NCI-H1436 treated with DMSO at 0.1 percent for 48 hours (cell line): ENCODE results near the gene TMEM69.
"Not testable (repeated sequence)": the region's sequence is repeated elsewhere in the genome, so short reads cannot be mapped to it uniquely, and the experiment has no call there.

Experiments
- DNase-seq: peaks from one replicate; lab custom pipeline; 2025; lab: John Stamatoyannopoulos, UW

The TMEM69 gene

DNA sequence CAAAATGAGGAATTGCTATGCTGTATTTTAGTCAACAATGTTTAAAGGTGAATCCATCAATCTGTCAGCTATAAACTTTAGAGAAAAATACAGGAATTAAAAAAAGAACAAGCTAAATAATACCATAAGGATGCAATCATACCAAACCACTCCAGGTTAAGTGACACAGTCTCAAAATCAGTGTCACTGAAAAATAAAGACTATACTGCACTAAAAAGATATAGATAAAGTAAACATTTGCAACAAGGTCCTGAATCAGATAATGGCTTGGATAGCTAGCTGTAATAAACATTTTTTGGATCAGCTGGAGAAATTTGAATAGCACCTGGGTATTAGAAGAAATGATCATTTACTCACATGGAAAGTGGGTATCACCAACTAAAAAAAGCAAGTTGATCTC, 9.5 kb upstream of the TMEM69 start:
- DNase-seq = no peak

DNA sequence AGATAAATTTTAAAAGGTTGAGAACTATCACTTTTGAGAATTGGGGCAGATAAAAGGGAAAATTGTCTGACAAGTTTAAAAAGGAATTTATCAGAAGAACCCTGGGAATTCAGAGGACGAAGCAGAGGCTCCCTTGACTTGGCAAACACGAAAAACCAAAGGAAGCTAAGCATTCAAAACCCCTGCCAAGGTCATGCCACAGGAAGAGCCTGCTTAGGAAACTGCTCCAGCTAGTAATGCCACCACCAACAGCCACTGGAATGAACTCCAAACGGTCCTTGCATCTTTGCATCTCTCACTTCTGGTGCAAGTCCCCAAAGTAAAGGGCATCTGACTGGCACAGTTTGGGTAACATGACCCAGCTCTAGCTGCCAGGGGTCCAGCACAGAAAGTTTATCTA, 8.9 kb upstream of the TMEM69 start:
- no peak for DNase-seq

DNA sequence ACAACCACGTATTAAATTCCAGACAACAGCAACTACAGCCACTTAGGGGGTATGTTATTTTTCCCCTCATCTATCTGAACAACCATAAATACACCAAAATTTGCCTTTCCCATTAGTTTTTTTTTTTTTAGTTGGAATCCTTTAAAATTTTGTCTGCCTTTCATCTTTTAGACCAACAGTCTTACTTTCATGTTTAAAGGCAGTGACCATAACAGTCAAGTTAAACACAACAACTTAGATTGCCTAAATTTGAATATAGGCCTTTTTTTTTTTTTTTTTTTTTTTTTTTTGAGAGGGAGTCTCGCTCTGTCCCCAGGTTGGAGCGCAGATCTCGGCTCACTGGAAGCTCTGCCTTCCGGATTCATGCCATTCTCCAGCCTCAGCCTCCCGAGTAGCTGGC, 5.0 kb upstream of the TMEM69 start:
- no peak for DNase-seq

- DNase-seq = no peak
Observed at GRCh38 chr1:45684402-45684801, 3.6 kb upstream of the TMEM69 start.

DNA sequence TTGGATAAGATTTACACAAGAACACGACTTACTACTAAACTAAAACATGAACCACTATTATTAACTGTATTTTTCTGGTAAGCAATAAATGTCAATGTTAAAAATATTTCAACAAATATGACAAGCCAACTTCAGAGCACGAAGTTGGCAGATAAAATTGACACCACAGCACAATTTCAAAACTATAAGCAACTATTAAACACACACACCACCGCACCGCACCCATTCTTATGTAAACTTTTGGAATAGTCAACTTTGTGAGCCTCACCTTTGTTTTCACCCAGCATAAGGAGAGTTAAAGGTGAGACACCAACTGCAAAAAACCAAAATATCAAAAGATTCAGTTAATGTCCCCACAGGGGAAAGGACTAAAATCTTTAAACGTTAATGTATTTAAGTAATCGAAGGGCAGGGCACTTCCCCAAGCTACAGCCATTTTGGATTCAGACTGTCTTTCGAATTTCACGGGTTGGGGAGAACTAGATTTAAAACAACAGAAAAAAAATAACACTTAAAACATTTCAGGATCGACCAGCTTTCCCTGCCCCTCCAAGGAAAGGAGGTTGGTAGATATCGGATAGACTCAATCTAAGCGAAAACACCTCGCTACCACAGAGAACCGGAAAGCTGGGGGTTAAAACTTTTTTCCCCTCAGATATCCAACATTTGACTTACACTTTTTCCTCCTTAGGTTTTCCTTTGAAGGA, 2.5 kb upstream of the TMEM69 start:
- no peak for DNase-seq

GRCh38 chr1:45686015-45686287, 2.0 kb upstream of the TMEM69 start:
- no peak for DNase-seq

GRCh38 chr1:45686288-45687013, 1.5 kb upstream of the TMEM69 start, which contains the start of gene GPBP1L1:
Gene GPBP1L1, minus strand, starts transcription at chr1:45686533. Its CDS starts 27,446 bp downstream, at chr1:45659087.
- DNase-seq = peak; percentile 85

DNA sequence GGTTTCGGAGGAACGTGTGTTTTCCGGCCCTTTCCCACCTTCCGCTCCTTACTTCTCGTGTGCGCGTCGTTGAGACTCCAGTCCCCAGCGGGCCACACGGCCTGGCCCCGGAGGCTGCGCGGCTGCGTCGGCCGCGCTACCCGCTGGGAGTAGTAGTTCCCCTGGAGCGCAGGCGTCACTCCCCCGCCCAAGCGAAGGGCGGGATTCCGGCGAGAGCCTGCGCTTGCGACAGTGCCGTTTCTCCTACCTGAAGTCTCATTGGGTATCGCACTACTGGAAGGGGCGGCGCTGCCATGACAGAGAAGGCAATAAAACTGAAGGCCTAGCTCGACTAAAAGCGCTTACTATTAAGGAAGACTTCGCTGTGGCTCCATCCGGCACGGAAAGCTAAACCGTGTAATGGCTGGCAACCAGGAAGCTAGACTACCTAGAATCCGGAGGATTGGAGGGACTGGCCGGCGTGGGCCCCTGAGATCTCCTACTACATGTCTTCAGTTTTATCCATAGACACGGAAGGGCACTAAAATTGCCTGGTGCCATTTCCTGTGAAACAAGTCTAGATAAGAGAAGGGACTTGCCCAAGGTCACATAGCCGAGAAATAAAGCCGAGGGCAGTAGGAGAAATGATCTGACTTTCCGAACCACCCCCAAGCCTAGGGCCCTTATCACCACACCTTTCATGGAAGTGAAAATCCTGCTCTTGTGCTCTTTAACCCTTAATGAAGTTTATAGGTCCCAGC, 797 bp upstream of the TMEM69 start:
- peak; percentile 96 for DNase-seq

GRCh38 chr1:45693811-45694210, 5.8 kb downstream of the TMEM69 start:
- not testable (repeated sequence) for DNase-seq

DNA sequence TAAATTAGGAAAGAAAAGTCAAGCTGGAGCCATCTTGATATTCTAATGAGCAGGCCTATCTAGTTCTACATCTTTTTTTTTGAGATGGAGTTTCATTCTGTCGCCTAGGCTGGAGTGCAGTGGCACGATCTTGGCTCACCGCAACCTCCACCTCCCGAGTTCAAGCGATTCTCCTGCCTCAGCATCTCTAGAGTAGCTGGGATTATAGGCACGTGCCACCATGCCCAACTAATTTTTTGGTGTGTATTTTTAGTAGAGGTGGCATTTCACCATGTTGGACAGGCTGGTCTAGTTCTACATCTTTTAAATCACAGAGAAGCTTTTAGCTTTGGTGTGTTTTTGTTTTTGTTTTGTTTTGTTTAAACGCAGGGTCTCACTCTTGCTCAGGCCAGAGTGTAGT, 6.8 kb downstream of the TMEM69 start:
- DNase-seq = no peak

DNA sequence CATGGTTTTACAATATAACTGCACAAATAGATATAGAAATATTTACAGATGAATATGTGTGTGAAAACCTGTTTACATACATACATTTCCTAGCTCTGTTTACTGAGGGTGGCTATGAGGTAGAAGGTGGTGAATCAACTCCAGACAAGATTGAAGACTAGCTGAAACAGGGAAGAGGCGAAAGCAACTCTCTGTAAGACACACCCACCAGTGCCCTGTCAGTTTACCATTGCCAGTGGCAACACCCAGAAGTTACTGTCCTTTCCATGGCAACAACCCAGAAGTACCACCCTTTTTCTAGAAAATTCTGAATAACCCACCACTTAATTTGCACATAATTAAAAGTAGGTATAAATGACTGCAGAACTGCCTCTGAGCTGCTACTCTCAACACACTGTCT, 16.7 kb downstream of the TMEM69 start:
- no peak for DNase-seq

GRCh38 chr1:45713711-45714110, 25.7 kb downstream of the TMEM69 start:
- no peak for DNase-seq

GRCh38 chr1:45716700-45717099, 28.7 kb downstream of the TMEM69 start:
- no peak for DNase-seq

- not testable (repeated sequence) for DNase-seq
Observed at GRCh38 chr1:45717386-45717785, 29.4 kb downstream of the TMEM69 start.

DNA sequence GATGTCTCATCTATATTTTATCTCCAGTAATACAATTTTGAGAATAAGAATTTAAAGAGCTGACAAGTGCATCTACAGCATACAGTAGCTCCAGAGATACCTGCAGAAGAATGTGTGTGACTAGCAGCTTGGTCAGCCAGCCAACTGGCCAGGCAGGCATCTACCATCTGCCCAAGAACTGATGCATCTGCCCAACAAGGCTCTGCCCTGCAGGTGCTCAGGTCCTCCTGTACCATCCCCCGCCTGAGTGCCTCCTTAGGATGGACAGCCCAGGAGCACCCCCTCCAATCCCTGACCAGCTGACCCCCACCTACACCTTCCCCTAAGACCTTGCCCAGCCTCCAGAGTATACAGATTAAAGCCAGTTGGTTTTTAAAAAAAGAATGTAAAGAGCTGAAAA, 30.3 kb downstream of the TMEM69 start:
- no peak for DNase-seq

DNA sequence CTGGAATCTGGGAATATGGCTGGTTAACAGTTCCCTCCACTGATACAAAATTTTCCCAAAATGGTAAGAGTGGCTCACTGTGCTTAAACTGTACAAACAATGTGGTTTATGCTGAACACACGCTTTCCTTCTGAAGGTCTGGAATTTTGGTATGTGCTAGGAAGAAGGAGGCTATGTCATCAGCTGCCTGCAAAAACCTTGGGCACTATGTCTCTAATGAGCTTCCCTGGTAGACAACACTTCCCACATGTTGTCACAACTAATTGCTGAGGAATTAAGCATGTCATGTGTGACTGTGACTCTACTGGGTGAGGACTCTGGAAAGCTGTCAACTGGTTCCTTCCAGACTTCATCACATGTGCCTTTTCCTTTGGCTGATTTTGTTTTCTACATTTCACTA, 33.2 kb downstream of the TMEM69 start:
- DNase-seq = no peak

GRCh38 chr1:45722809-45723208, 34.8 kb downstream of the TMEM69 start:
- no peak for DNase-seq

GRCh38 chr1:45723248-45723930, 35.4 kb downstream of the TMEM69 start:
- DNase-seq = no peak

DNA sequence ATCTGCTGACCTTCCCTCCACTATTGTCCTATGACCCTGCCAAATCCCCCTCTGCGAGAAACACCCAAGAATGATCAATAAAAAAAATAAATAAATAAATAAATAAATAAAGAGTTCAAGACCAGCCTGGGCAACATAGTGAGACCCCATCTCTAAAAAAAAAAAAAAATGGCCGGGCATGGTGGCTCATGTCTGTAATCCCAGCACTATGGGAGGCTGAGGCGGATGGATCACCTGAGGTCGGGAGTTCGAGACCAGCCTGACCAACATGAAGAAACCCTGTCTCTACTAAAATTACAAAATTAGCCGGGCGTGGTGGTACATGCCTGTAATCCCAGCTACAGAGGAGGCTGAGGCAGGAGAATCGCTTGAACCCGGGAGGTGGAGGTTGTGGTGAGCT, 38.0 kb downstream of the TMEM69 start:
- DNase-seq = not testable (repeated sequence)

GRCh38 chr1:45730075-45730779, 42.2 kb downstream of the TMEM69 start:
- no peak for DNase-seq

DNA sequence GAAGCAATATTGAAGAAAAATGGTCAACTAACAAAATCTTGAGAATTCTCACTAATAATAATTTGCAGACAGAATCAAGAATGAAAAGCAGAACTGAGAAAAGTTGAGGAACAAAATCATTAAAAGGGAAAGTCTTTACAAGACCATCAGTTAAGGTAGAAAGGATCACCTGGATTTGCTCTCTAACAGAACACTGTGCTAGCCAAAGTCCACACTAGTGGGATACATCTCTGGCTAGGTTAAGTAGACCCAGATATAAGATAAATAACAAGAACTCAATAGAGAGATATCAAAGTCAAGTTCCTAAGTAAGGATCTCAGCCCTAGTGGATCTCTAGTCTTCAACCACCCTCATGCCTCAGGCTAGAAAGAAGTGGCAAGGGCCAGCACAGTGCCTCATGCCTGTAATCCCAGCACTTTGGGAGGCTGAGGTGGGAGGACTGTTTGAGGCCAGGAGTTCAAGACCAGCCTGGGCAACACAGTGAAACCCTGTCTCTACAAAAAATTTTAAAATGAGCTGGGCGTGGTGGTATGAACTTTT, 42.9 kb downstream of the TMEM69 start:
- DNase-seq = no peak

DNA sequence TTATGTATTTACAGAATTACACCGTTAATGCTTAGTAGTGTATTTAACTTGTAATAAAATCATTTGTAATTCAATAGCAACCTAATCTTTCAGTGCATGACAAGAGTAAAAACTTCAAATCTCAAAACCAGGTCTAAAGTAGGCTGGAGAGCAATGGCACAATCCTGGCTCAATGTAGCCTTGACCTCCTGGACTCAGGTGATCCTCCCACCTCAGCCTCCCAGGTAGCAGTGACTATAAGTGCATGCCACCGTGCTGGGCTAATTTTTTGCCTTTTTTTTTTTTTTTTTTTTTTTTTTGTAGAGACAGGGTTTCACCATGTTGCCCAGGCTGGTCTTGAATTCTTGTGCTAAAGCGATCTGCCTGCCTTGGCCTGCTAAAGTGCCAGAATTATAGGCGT, 51.2 kb downstream of the TMEM69 start:
- no peak for DNase-seq
